ENCODE measurements around the gene TBL3.
A peak's percentile ranks its signal among the peaks of the same experiment; 100 is the strongest.

Gene TBL3

GRCh38 chr16:2003231-2003826 is 31.5 kb downstream of the TBL3 start:
- TF ChIP-seq, protein P1, sequence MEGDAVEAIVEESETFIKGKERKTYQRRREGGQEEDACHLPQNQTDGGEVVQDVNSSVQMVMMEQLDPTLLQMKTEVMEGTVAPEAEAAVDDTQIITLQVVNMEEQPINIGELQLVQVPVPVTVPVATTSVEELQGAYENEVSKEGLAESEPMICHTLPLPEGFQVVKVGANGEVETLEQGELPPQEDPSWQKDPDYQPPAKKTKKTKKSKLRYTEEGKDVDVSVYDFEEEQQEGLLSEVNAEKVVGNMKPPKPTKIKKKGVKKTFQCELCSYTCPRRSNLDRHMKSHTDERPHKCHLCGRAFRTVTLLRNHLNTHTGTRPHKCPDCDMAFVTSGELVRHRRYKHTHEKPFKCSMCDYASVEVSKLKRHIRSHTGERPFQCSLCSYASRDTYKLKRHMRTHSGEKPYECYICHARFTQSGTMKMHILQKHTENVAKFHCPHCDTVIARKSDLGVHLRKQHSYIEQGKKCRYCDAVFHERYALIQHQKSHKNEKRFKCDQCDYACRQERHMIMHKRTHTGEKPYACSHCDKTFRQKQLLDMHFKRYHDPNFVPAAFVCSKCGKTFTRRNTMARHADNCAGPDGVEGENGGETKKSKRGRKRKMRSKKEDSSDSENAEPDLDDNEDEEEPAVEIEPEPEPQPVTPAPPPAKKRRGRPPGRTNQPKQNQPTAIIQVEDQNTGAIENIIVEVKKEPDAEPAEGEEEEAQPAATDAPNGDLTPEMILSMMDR (conservative IDR thresholded peaks at IDR 0.05; ENCODE audit: control insufficient read depth, insufficient read depth, low read depth, low read length) = no peak
- no peak overlapping the region for H3K4me3 ChIP-seq (ENCODE audit: control insufficient read depth, low read depth, low read length)
- no peak for DNase-seq (ENCODE audit: low read depth)

DNA sequence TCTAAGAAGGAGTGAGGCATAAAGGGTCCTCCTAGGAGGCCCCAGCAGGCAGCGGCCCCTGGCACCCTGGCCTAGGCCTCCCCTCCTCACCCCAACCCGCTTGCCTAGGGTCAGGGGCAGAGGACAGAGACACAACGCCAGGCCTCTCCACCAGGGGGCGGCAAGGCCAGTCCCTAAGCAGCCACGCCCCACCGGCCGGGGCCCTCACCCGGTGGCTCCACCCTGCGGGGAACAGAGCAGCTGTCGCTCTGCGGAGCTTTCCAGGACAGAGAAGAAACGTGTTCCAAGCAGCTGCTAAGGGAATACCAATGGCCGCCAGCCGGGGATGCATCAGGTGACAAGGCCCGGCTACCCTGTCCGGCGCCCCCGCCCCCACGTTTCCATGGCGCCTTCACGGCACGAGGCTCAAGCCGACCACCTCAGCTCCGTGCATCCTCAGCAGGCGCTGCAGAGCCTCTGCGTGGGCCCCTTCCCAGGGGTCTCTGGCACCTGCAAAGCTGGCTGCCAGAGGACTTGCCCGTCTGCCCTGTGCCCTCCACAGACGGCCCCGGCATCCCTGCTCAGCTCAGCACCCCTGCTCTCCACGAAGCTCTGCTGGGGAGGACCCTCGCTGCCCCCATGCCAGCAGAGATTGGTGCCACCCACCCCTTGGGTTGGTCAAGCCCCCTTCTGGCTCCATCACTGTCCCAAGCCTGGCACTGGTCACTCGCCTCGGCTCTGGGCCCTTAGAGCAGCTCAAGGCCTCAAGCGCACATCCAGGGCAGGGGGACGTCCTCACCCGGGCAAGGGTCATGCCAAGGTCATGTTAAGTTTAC is 32.2 kb downstream of the TBL3 start:
- DNase-seq (ENCODE audit: low read depth) = peak; percentile 86
- TF ChIP-seq, protein P1 (conservative IDR thresholded peaks at IDR 0.05; ENCODE audit: control insufficient read depth, insufficient read depth, low read depth, low read length) = peak; percentile 87
- no peak overlapping the region for H3K4me3 ChIP-seq (ENCODE audit: control insufficient read depth, low read depth, low read length)

DNA sequence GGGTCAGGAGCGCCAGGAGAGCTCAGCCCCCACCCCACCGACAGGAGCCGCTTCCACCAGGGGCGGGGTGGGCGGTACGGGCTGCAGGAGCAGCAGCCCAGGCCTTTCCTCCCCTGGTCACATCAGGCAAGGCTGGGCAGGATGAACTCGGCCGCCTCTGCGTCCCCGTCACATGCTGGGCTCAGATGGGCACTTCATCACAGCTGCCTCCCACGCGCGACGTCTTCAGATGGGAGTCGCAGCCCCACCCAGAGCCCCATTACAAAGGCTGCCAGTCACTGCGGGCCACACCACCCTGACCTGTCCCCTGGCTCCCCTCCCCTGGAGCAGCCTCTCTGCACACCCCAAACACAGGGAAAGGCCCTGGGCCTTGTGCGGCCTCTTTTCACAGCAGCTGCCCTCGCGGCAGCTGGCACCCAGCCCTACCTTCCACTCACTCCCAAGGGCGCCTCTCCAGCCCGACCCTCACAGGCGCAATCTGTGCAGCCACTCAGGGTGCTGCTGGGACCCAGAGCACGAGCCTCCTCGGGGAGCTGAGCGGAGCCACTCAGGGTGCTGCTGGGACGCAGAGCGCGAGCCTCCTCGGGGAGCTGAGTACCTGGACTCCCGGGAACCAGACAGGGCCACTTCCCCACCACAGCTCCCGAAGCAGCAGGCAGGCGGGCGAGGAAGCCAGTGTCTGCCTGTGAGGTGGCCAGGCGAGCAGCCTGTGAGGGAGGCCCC is 33.1 kb downstream of the TBL3 start:
- TF ChIP-seq, protein P1 (conservative IDR thresholded peaks at IDR 0.05; ENCODE audit: control insufficient read depth, insufficient read depth, low read depth, low read length) = no peak
- no peak overlapping the region for H3K4me3 ChIP-seq (ENCODE audit: control insufficient read depth, low read depth, low read length)
- peak; percentile 36 for DNase-seq (ENCODE audit: low read depth)

GRCh38 chr16:2005646-2006045 is 33.8 kb downstream of the TBL3 start:
- TF ChIP-seq, protein P1 (conservative IDR thresholded peaks at IDR 0.05; ENCODE audit: control insufficient read depth, insufficient read depth, low read depth, low read length) = no peak

GRCh38 chr16:2006317-2006716 is 34.5 kb downstream of the TBL3 start:
- H3K4me3 ChIP-seq (ENCODE audit: control insufficient read depth, low read depth, low read length) = no peak overlapping the region
- TF ChIP-seq, protein P1 (conservative IDR thresholded peaks at IDR 0.05; ENCODE audit: control insufficient read depth, insufficient read depth, low read depth, low read length) = no peak
- DNase-seq (ENCODE audit: low read depth) = no peak

More at GRCh38 chr16:2005646-2006045, 33.8 kb downstream of the TBL3 start:
- DNase-seq (ENCODE audit: low read depth) = no peak
- H3K4me3 ChIP-seq (ENCODE audit: control insufficient read depth, low read depth, low read length) = no peak overlapping the region

- peak overlapping the region; percentile 63 for H3K4me3 ChIP-seq (ENCODE audit: control insufficient read depth, low read depth, low read length)
- no peak for DNase-seq (ENCODE audit: low read depth)
- TF ChIP-seq, protein P1 (conservative IDR thresholded peaks at IDR 0.05; ENCODE audit: control insufficient read depth, insufficient read depth, low read depth, low read length) = no peak
Measured at GRCh38 chr16:2007081-2007836, 35.4 kb downstream of the TBL3 start.
